Upper lobe of left lung (tissue), 6 donors: Measurements from ENCODE around the gene KNDC1. TPM values are rescaled to one million over a fixed set of nuclear protein-coding genes. Genes with fewer than 3 reads are reported as not detected.

Source experiments
- ATAC-seq, 2 donors: fragments of 200-7000 bp; cut with Tn5 transposase; one replicate each; pipeline ENCODE4 v1.9.1; 2022; ENCODE audit warnings: mild to moderate bottlenecking in 2 of 2, moderate library complexity in 2 of 2; ENCODE audit not compliant: low FRiP score in 2 of 2
- DNase-seq, 2 donors: peaks; one replicate each; pipeline ENCODE4 v3.0.0-alpha.2; 2019 to 2020
- H3K27ac ChIP-seq, 4 donors: fragments of 200-600 bp; sonication (generic); one replicate each; pipeline ENCODE4 v1.5.1; 2016 to 2019
- H3K27me3 ChIP-seq, 4 donors: fragments of 200-600 bp; sonication (generic); one replicate each; pipeline ENCODE4 v1.5.1; 2017 to 2019
- H3K36me3 ChIP-seq, 4 donors: fragments of 200-600 bp; sonication (generic); one replicate each; pipeline ENCODE4 v1.5.1; 2016 to 2019
- H3K4me1 ChIP-seq, 4 donors: fragments of 200-600 bp; sonication (generic); one replicate each; pipeline ENCODE4 v1.5.1; 2018 to 2019
- H3K4me3 ChIP-seq, 4 donors: fragments of 200-600 bp; sonication (generic); one replicate each; pipeline ENCODE4 v1.5.1; 2017 to 2019; ENCODE audit warnings: mild to moderate bottlenecking in 2 of 4, moderate library complexity in 1 of 4
- H3K9me3 ChIP-seq, 4 donors: fragments of 200-600 bp; sonication (generic); one replicate each; pipeline ENCODE4 v1.5.1; 2018 to 2019
- CTCF ChIP-seq, 6 experiments: fragments of 450-650 bp in 4 of 6; fragments of 200-600 bp in 2 of 6; sonication (generic) in 2 of 6; IDR thresholded peaks; one replicate each; pipeline ENCODE4 v1.5.1; 2016 to 2019; ENCODE audit warnings: antibody characterized with exemption in 6 of 6
- EP300 ChIP-seq, 4 donors: sonication (generic); formaldehyde crosslinking; IDR thresholded peaks; one replicate each; pipeline ENCODE4 v1.5.1; 2017; ENCODE audit warnings: antibody characterized with exemption in 4 of 4, control low read depth in 2 of 4
- POLR2A ChIP-seq, 4 donors: fragments of 450-650 bp; IDR thresholded peaks; one replicate each; pipeline ENCODE4 v1.5.1; 2016 to 2017; ENCODE audit warnings: antibody characterized with exemption in 4 of 4, mild to moderate bottlenecking in 2 of 4
- POLR2AphosphoS5 ChIP-seq, 2 donors: sonication (generic); formaldehyde crosslinking; IDR thresholded peaks; one replicate each; pipeline ENCODE4 v1.5.1; 2017; ENCODE audit warnings: antibody characterized with exemption in 2 of 2
- WGBS, 2 donors: methylation state at CpG; one replicate each; pipeline ENCODE4 v1.1.5; 2017 to 2018; 5-methylcytosine and 5-hydroxymethylcytosine counted together
- total RNA-seq, 6 donors: library from RNA; depleted of rRNA in 4 of 6; stranded (reverse); fragments of >200 nt in 4 of 6; gene quantifications; one replicate each; pipeline versions ENCODE4 v1.1.0 to v1.2.1, GENCODE V29; 2016 to 2021
- donor health status: DM: no; HTN: no; CAD: no; lungs with moderate emphysema.
- donor health status: DM: no; HTN: yes; CAD: no; lungs with severe emphysema.

The KNDC1 gene
- total RNA-seq, 6 donors from 2014 or later, result 7.1 to 30.3 (median 15.5) TPM

GRCh38 chr10:133257489-133258065, 97.6 kb downstream of the KNDC1 start:
- TF ChIP-seq CTCF (IDR thresholded peaks at IDR 0.05), result peak; percentile 15 to 57 (median 49)
- TF ChIP-seq EP300 (IDR thresholded peaks at IDR 0.05), result no peak
- peak; percentile 48 to 51 for TF ChIP-seq POLR2AphosphoS5 (IDR thresholded peaks at IDR 0.05)
- peak in 1 of 4 donors; percentile 65 for TF ChIP-seq POLR2A (IDR thresholded peaks at IDR 0.05)
- peak overlapping the region; percentile 79 to 93 (median 82) for H3K27ac ChIP-seq
- ATAC-seq (peak; percentile 25 to 31), DNase-seq (peak; percentile 87 to 93)
- peak overlapping the region in 3 of 4 donors; percentile 4 to 29 (median 23) for H3K4me3 ChIP-seq
- H3K36me3 ChIP-seq, result no peaks in the 10 kb centered on the region
- no peaks in the 10 kb centered on the region for H3K27me3 ChIP-seq
- peaks cover 47 to 51% (median 50%) of the 10 kb centered on the region in 4 donors for H3K4me1 ChIP-seq
- WGBS, 2 donors, result 4 to 10% methylated on average over 19 to 25 of the region's 27 CpGs
- no peaks in the 10 kb centered on the region for H3K9me3 ChIP-seq

- Histone ChIP-seq H3K9me3 (no peaks in the 10 kb centered on the region), H3K27me3 (no peaks in the 10 kb centered on the region), H3K27ac (peak overlapping the region; percentile 79 to 93 (median 82)), H3K4me3 (peak overlapping the region in 2 of 4 donors; percentile 4 to 29), H3K36me3 (no peaks in the 10 kb centered on the region), H3K4me1 (peaks cover 48 to 56% (median 53%) of the 10 kb centered on the region in 4 donors)
- WGBS, 2 donors, result 40 to 45% methylated on average over 1 to 18 of the region's 21 CpGs
- DNase-seq (peak; percentile 86 to 89), ATAC-seq (peak; percentile 11 to 42)
- TF ChIP-seq CTCF (IDR thresholded peaks at IDR 0.05) (no peak), POLR2AphosphoS5 (IDR thresholded peaks at IDR 0.05) (no peak), EP300 (IDR thresholded peaks at IDR 0.05) (no peak), POLR2A (IDR thresholded peaks at IDR 0.05) (no peak)
These were observed 98.2 kb downstream of the KNDC1 start for GRCh38 chr10:133258066-133258817.

- ATAC-seq, result peak; percentile 75 to 76
- peak; percentile 16 to 92 (median 67) for TF ChIP-seq EP300 (IDR thresholded peaks at IDR 0.05)
- TF ChIP-seq POLR2A (IDR thresholded peaks at IDR 0.05), result peak in 1 of 4 donors; percentile 74
- TF ChIP-seq POLR2AphosphoS5 (IDR thresholded peaks at IDR 0.05), result peak; percentile 89 to 94
- TF ChIP-seq CTCF (IDR thresholded peaks at IDR 0.05), result peak in 1 of 6 experiments; percentile 4
- no peaks in the 10 kb centered on the region for H3K9me3 ChIP-seq
- H3K27ac ChIP-seq, result peak overlapping the region; percentile 79 to 93 (median 82)
- peak; percentile 84 to 96 for DNase-seq
- peaks cover 48 to 56% (median 53%) of the 10 kb centered on the region in 4 donors for H3K4me1 ChIP-seq
- H3K27me3 ChIP-seq, result no peaks in the 10 kb centered on the region
- no peak overlapping the region for H3K4me3 ChIP-seq
- no peaks in the 10 kb centered on the region for H3K36me3 ChIP-seq
- WGBS, 2 donors, result 25 to 40% methylated on average over 16 to 20 of the region's 24 CpGs
These were observed 99.0 kb downstream of the KNDC1 start for GRCh38 chr10:133258818-133259601.

GRCh38 chr10:133259602-133259989, 99.6 kb downstream of the KNDC1 start:
- 58 to 60% methylated on average over 7 to 12 of the region's 12 CpGs for WGBS, 2 donors
- peaks cover 48 to 62% (median 53%) of the 10 kb centered on the region in 4 donors for H3K4me1 ChIP-seq

More at GRCh38 chr10:133259602-133259989, 99.6 kb downstream of the KNDC1 start:
- no peak for TF ChIP-seq POLR2AphosphoS5 (IDR thresholded peaks at IDR 0.05)
- Histone ChIP-seq H3K4me3 (no peak overlapping the region), H3K36me3 (no peaks in the 10 kb centered on the region), H3K9me3 (no peaks in the 10 kb centered on the region), H3K27me3 (no peaks in the 10 kb centered on the region), H3K27ac (peak overlapping the region; percentile 79 to 93 (median 82))
- DNase-seq (peak in 1 of 2 donors; percentile 33), ATAC-seq (no peak)
